HG02938 (cell line): Measurements from ENCODE around the gene CALR3.

Experiments
- ATAC-seq: cut with Tn5 transposase; IDR thresholded peaks from one replicate; pipeline ENCODE4 v1.9.1; 2021; ENCODE audit warnings: mild to moderate bottlenecking, moderate library complexity; ENCODE audit not compliant: unreplicated experiment

CALR3 gene

GRCh38 chr19:16435238-16435917 lies 60.6 kb downstream of the CALR3 start:
- no peak for ATAC-seq

- no peak for ATAC-seq
Measured at GRCh38 chr19:16433986-16434385, 62.0 kb downstream of the CALR3 start.

GRCh38 chr19:16429759-16430091 lies 66.2 kb downstream of the CALR3 start:
- ATAC-seq: no peak

- no peak for ATAC-seq
Measured at GRCh38 chr19:16429066-16429758, 66.8 kb downstream of the CALR3 start.
